GM19043 (cell line): ENCODE measurements around the gene MTG1.
A peak's percentile ranks its signal among the peaks of the same experiment; 100 is the strongest.
"Not testable (repeated sequence)": the region's sequence is repeated elsewhere in the genome, so short reads cannot be mapped to it uniquely, and the experiment has no call there.

Experiments used
- ATAC-seq: cut with Tn5 transposase; IDR thresholded peaks from one replicate; pipeline ENCODE4 v1.9.1; 2021; ENCODE audit warnings: low read depth; ENCODE audit not compliant: unreplicated experiment

The MTG1 gene

DNA sequence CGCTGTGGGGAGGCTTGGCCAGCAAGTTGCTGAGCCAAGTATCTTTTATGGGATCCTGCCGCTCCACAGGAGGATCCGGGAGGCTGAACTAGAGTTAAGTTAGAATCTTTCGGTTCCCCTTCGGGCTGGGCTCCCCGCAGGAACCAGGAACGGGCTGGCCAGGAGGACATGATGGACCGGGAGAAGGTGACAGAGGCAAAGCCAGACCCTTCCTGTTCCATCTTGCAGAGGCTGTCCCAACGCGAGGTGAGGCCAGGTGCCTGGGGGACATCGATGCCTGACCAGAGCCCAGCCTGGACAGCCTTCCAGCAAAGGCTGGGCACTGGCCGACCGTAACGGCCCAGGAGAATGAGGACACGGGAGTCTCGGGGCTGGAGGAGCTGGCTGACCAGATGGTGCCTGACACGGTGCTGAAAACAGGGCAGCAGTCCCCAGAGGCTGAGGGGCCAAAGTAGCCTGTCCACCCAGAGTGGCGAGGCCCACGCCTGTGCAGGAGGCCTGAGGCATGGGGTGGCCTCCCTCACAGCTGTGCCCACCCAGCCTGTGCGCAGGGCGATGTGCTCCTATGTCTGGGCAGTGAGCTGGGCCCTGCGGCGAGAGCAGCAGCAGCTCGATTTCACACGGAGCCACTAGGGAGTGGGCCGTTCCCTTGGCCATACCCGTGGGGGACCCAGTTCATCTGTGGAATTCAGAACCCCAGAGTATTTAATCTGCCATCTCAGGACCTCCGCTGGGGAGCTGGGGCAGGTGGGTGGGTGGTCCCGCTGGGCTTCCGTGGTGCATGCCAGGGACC lies 16.7 kb upstream of the MTG1 start:
- ATAC-seq: no peak

DNA sequence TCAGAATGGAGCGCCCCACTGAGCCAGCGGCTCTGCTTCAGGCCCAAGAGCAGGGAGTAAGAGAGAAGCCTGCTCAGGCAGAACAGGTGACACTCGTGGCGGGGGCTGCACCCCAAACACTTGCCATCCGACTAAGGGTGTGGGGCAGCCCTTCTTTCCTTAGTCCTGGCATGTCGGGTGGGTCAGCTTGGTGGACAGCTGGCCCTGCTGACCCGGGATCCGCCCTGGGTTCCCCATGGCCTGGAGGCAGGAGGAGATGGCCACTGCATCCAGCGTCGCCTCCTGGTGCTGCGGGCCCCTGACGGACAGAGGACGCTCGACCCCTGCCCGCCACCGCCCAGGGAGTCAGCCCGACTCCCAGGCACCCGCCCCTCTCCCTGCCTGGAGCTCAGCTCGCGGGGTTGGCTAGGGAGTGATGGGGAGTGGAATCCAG lies 16.1 kb upstream of the MTG1 start:
- no peak for ATAC-seq

DNA sequence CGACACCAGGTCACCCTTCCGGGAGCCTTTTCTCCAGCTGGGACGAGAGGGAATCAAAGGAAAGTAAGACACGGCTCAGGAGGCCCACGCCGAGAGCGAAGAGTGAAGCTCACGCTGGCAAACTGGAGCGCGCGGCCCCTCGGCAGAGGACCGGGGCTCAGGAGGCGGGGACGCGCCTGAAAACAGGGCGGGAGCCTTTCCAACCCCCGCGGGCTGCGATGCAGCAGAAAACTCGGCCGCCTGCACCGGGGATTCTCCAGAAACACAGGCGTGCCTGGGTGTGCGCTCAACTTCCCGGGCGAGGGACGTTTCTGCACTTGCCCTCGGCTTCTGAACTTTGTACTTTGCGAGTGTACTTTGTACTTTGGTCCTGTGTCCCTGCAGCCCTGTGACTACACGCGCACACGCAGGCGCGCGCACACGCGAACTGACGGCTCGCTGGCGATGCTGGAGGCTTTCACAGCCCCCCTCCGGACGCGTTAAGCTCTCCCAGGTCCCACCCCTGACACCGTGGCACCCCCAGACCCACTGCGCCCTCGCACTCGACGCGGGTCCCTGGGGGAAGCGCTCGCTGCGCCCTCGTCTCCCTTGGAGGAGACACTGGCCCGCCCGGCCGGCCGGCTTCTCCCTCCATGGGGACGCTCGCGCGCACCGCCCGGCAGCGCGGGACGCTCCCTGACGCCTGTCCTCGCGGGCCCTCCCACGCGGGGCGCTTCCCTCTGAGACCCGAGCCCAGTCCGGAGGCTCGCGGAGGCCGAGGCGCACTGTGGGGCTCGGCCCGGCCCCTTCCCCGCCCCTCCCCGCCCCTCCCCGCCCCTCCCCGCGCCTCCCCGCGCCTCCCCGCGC lies 15.5 kb upstream of the MTG1 start:
- peak; percentile 39 for ATAC-seq

DNA sequence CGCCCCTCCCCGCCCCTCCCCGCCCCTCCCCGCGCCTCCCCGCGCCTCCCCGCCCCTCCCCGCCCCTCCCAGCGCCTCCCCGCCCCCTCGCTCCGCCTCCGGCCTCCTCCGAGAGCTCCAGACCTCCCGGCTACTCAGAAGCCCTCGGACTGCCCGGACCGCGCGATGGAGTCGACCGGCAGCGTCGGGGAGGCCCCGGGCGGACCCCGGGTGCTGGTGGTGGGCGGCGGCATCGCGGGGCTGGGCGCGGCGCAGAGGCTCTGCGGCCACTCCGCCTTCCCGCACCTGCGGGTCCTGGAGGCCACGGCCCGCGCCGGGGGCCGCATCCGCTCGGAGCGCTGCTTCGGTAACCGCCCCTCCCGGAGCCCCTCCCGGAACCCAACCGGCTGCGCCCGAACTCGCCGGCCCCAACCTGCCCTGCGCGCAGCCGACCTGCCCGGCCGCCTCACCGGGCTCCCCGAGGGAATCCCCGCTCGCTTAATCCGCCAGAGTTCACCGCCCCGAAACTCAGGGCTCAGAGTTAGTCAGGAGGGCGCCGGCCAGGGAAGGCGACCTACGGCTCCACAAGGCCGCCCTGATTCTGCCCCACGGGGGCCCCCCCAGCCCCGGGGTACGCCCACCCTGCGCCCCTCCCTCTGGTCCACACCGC lies 14.7 kb upstream of the MTG1 start, which contains the start of gene PAOX:
TSS of gene PAOX (plus strand) at position 111 of the 649 bp plus-strand sequence. CDS start at position 166, 55 bp downstream.
- peak; percentile 39 for ATAC-seq

DNA sequence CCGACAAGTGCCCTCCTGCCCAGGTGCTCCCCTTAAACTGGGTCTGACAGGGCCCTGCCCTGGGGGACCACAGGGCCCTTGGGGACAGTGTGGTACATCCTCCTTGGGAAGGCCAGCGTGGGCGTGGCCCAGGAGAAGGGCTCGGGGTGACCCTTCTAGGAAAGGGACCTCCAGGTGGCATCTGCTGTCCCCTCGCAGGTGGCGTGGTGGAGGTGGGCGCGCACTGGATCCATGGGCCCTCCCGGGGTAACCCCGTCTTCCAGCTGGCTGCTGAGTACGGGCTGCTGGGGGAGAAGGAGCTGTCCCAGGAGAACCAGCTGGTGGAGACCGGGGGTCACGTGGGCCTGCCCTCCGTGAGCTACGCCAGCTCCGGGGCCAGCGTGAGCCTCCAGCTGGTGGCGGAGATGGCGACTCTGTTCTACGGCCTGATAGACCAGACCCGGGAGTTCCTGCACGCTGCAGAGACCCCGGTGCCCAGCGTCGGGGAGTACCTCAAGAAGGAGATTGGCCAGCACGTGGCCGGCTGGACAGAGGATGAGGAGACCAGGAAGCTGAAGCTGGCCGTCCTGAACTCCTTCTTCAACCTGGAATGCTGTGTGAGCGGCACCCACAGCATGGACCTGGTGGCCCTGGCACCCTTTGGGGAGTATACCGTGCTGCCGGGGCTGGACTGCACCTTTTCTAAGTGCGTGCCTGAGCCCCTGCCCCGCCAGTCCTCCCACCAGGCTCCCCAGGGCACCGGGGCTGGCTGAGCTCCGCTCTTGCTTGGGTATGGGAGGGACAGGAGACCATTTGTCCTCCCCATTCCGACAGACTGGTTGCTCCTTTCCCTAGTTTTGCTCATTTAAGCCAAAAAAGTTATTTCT lies 13.9 kb upstream of the MTG1 start:
- no peak for ATAC-seq

DNA sequence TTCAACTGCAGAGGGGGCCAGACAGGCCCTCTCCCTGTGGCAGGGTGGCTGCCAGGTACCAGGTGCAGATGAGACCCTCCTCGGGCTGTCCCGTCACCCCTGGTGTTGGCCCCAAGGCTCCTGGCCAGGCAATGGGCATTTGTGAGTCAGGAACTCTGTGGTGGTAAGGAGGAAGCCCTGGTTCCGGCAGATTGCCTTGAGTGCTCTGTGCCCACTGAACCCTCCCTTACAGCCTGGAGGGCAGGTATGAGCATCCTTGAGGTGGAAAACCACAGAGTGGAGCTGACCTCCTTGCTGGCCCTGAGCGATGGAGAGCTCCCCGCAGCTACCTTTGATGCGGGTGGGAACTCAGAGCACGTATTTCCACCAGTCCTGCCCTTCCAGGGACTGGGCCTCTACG lies 12.9 kb upstream of the MTG1 start:
- ATAC-seq: no peak

DNA sequence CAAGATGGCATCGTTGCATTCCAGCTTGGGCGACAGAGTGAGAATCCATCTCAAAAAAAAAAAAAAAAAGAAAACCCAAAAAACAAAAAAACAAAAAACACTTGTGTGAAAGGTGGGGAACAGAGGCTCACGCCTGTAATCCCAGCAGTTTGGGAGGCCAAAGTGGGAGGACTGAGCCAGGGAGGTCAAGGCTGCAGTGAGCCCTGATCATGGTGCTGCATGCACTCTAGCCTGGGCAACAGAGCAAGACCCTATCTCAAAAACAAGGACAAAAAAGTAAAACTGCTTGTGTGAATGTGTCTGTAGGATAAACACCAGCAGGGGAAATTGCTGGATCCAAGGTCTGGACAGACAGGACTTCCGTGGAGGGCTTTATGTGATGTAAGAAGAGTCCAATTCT lies 10.4 kb upstream of the MTG1 start:
- ATAC-seq: no peak

DNA sequence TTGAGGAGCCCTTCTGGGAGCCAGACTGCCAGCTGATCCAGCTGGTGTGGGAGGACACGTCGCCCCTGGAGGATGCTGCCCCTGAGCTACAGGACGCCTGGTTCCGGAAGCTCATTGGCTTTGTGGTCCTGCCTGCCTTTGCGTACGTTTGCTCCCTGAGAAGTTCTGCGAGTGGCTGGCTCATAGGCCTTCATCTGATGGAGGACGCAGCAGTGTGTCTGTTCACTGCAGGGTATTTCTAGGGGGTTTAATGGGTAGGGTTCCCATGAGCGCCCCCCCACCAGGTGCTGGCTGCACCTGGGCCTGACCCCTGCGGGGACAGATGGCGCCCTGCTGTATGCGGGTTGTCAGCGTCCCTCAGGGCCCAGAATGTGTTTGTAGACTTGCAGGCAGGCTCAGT lies 9.9 kb upstream of the MTG1 start:
- ATAC-seq: no peak

DNA sequence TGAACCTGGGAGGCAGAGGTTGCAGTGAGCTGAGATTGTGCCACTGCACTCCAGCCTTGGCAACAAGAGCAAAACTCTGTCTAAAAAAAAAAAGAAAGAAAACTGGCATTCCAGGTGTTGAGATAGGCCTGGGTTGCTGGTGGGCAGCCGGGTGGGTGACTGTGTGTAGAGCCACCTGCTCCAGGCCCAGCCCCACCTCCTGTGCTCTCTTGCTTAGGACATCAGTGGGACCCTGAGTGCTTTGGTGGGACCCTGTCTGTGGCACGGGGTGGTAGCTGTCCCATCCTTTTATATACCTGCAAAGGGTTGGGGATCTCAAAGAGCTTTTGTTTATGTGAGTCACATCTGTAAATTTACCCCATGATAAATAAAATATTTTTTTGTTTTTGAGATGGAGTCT lies 8.7 kb upstream of the MTG1 start:
- ATAC-seq: no peak

DNA sequence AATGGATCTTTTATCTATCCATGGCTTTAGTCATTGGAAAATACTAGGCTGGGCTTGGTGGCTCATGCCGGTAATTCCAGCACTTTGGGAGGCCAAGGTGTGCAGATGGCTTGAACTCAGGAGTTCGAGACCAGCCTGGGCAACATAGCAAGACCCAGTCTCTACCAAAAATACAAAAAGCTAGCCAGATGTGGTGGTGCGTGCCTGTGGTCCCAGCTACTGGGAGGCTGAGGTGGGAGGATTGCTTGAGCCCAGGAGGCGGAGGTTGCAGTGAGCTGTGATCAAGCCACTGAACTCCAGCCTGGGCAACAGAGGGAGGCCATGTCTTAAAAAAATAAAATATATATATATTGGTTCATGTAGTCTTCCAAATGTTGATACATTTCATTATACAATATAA lies 7.0 kb upstream of the MTG1 start:
- not testable (repeated sequence) for ATAC-seq

DNA sequence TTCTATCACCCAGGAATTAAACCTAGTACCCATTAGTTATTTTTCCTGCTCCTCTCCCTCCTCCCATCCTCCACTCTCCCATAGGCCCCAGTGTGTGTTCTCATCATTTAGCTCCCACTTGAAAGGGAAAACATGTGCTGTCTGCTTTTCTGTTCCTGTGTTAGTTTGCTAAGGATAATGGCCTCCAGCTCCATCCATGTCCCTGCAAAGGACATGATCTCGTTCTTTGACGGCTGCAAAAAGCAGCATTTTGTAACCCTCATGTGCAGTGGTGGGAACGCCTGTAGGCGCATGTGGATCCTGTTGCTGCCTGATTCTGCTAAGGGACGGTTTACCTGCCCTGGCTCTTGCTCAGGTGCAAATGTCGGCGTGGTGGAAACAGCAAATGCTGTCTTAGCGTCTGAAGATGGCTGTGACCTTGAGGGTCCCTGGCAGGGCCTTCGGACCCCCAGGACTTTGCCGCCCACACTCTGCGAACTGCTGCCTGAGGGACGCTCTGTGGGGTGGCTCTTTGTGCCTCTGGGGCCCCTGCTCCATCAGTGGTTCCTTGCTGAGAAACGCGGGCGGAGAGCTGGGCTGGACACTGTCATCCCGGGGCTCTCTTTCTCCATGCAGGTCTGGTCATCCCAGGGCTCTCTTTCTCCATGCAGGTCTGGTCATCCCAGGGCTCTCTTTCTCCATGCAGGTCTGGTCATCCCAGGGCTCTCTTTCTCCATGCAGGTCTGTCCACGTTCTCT lies 5.6 kb upstream of the MTG1 start:
- no peak for ATAC-seq

DNA sequence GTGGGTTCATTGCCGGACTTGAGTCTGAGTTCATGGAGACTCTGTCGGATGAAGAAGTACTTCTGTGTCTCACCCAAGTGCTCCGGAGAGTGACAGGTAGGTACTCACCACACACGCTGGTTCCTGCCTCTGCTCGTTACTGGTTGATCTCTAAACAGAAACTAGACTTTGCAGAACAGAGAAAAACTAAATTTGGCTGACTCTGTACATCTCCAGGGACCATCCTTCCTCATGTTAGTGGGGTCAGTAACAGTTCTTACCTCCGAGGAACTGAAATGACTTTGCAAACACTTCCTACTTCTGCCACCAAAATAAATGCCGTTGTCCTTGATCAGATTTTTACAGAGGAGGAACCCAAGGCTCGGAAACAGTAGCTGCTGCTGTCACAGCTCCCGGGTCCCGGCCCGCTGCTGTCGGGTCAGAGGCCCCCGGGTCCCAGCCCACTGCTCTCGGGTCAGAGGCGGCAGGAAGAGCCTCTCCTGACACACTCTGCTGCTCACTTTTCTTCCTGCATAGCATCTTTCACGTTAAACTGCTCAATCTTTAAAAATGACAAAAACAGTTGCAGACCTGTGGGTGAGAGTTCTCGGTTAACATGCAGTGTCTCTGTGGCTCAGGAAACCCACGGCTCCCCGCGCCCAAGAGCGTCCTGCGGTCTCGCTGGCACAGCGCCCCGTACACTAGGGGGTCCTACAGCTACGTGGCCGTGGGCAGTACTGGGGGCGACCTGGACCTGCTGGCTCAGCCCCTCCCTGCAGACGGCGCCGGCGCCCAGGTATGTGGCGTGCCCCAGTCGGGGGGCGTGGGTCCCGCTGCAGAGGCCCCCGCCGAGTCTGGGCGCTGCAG lies 4.8 kb upstream of the MTG1 start:
- peak; percentile 86 for ATAC-seq

DNA sequence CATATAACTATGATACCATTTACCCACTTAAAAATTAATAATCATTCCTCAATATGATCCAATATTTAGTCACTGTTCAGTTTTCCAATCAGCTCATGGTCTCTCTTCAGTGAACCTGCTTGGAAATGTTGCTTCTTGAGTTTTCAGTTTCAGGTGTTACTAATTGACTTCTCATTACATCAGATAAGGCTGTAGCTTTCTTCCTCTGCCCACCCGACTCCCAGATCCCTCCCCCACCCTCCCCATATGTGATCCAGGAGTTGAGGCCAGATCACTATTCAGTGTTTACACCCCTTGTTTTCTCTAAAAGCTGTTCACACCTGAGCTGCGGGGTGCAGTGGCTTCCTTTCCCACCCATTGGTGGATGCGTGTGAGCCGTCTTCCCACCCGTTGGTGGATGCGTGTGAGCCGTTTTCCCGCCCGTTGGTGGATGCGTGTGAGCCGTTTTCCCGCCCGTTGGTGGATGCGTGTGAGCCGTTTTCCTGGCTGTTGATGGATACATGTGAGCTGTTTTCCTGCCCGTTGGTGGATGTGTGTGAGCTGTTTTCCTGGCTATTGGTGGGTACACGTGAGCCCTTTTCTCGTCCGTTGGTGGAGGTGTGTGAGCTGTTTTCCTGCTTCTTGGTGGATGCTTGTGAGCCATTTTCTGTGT lies 3.2 kb upstream of the MTG1 start:
- ATAC-seq: no peak

DNA sequence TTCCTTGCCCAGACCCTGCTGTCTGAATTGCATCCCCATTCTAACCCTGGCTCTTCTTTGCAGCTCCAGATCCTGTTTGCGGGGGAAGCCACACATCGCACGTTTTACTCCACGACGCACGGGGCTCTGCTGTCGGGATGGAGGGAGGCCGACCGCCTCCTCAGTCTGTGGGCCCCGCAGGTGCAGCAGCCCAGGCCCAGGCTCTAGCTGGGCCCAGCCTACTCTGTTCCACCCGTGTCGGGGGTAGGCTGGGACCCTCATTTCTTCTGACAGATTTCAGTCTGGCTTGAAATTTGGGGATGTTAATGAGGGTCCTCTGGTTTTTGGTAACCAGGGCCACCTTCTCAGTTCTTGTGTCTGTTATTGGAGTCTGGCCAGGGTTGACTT lies 2.7 kb upstream of the MTG1 start:
- ATAC-seq: no peak

DNA sequence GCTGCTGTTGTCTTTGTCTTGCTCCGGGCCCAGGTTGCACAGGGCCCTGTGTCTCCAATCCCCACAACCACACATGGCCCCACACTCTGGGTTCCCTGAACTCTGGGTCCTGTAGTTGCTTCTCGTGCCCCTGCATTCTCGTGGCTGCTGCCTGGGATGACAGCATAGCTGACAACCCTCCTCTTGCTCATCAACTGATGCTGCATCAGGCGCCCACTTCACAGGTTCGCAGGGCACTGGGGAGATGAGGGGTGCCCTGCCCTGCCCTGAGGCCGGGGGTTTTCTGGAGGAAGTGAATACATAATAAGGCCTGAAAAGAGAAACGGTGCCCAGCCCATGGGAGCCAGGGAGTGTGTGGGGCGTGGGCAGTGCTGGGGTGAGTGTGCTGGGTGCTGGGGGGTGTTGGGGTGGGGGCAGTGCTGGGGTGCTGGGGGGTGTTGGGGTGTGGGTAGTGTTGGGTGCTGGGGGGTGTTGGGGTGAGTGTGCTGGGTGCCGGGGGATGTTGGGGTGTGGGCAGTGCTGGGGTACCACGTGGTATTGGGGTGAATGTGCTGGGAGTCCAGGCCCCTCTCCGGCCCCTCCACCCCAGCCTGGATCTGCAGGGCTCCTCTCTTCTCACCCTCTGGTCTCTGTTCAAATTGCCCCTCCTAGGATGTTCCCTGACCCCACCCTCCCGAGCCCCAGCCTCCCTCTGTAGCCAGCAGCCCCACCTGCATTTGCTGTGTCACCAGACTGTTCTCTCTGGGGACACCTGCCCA lies 2.0 kb upstream of the MTG1 start:
- ATAC-seq: no peak

DNA sequence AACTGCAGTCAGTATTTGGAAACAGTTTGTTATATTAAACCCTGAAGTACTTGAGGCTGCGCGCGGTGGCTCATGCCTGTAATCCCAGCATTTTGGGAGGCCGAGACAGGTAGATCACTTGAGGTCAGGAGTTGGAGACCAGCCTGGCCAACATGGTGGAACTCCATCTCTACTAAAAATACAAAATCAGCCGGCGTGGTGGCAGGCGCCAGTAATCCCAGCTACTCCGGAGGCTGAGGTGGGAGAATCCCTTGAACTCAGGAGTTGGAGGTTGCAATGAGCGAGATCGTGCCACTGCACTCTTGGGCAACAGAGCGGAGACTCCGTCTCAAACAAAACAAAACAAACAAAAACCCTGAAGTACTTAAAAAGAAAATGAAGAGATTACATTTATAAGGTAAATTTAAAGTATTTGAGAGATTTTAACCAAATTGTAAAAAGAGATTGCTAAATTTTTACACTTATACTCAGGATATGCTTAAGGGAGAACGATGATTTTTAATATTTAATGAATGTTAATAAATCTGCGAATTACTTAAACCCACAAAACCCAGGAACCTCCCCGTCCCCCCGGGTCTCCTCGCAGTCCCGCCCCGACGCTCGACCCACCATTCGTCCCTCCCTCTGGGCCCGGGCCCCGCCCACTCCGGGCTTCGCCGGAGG lies 425 bp upstream of the MTG1 start:
- no peak for ATAC-seq

DNA sequence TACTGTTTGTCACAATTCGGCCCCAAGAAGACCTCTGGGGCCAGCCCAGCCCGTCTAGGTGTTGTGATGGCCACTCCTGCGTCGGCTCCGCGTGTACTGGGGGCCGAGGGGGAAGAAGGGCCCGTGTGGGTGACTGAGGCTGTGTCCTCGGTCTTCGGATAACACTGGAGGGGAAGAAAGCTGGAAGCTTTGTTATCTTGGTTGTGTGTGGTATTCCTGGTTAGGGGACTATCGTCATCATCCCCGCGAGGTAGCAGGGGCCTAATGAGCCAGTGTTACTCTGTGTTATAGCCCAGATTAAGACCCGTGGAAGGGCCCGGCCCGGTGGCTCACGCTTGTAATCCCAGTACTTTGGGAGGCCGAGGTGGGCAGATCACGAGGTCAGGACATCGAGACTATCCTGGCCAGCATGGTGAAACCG lies 854 bp downstream of the MTG1 start:
- no peak for ATAC-seq
